COR-L47 (cell line): ENCODE measurements around the gene TDRD9.
A peak's percentile ranks its signal among the peaks of the same experiment; 100 is the strongest.
"Not testable (repeated sequence)": the region's sequence is repeated elsewhere in the genome, so short reads cannot be mapped to it uniquely, and the experiment has no call there.

Experiments used
- DNase-seq: peaks from one replicate; lab custom pipeline; 2025; lab: John Stamatoyannopoulos, UW

TDRD9 gene

DNA sequence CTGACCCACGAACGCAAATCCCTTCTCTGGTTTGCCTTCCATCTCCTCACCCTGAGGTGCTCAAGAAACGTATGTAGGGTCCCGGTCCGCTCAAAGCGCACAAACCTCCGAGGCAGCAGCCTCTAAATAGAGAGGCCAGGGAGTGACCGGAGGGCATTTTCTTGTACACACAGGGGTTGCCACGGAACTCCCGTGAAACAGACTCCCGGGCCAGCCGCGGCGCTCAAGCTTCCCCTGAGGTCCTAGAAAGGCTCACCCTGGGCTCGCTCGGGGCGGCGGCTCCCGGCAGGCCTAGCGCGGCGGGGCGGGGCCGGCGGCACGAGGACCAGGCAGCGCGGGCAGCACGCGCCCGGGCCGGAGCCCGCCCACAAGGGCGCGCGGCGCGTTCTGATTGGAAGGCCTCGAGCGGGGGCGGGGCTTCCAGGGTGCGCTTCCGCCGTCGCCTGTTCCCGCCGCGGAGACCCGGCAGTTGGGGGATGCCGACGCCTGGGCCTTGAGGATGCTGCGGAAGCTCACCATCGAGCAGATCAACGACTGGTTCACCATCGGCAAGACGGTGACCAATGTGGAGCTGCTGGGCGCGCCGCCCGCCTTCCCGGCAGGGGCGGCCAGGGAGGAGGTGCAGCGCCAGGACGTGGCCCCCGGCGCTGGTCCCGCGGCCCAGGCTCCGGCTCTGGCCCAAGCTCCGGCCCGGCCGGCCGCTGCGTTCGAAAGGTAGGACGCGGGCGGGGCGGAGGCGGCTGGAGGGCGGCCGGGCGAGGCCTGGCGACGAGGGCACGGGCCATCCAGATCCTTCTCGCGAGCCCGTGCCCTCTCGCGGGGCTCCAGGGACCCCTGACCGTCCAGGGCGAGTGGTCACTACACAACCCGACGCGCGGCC, at the start of gene TDRD9:
TSS of gene TDRD9 (plus strand) at position 446 of the 880 bp plus-strand sequence. CDS start at position 500, 54 bp downstream.
- no peak for DNase-seq

GRCh38 chr14:103879118-103879569, 49.1 kb upstream of the TDRD9 start:
- DNase-seq: no peak

- no peak for DNase-seq
Measured at GRCh38 chr14:103879570-103880347, 48.5 kb upstream of the TDRD9 start.

GRCh38 chr14:103880348-103881267, 47.6 kb upstream of the TDRD9 start:
- DNase-seq: peak; percentile 46

DNA sequence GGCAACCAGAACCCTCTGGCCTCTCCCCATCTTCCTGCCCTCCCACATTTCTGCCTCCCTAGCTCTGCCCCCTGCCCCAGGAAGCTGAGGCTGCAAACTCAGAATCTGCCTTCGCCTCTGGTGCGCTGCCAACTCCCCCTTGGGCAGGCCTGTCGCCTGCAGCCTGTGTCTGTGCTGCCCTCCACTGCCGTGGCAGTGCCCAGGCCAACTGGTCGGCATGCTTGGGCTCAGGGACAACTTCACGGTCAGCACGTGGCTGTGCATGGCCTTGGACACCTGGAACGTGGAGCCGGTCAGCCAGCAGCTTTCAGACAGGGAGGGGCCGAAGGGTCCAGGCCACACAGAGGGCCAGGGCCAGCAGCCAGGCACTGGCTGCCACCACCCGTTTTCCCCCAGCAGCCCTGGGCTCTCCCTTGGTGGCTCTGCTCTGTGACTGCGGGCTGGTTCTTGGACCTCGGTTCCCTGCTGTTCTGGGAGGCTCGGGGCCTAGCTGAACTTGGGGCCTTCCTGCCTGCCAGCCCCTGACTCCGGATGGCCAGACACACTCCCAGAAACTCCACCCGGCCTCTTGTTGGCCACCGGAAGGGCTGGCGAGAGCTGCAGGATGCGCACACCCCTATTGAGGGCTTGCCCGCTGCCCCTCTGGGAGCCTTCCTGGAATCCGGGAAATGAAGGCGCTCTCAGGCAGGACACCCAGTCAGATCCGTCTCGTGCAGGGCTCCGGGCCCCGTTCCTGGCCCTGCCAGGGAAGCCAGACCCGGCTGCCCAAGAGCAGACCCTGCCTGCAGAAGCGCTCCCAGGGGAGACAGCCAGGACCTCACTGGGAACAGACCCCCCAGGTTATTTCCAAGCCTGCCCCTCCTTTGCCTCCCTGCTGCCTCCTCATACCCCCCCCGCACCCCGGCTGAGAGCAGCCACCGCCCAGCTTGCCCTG, 46.7 kb upstream of the TDRD9 start:
- DNase-seq: no peak

GRCh38 chr14:103882503-103883262, 45.6 kb upstream of the TDRD9 start:
- DNase-seq: no peak

DNA sequence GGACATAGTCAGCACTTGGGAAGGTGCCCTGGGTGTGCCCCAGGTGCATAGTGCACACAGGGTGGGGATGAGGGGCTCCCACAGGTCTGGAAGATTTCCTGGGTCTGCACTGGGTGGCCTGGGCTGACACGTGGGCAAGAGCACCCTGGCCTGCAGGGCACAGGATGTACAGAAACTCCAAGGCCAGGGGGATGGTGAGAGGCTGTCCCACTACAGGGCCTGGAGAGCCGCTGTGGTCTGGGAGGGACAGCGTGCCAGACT, 45.1 kb upstream of the TDRD9 start:
- no peak for DNase-seq

- no peak for DNase-seq
Measured at GRCh38 chr14:103884854-103885253, 43.4 kb upstream of the TDRD9 start.

DNA sequence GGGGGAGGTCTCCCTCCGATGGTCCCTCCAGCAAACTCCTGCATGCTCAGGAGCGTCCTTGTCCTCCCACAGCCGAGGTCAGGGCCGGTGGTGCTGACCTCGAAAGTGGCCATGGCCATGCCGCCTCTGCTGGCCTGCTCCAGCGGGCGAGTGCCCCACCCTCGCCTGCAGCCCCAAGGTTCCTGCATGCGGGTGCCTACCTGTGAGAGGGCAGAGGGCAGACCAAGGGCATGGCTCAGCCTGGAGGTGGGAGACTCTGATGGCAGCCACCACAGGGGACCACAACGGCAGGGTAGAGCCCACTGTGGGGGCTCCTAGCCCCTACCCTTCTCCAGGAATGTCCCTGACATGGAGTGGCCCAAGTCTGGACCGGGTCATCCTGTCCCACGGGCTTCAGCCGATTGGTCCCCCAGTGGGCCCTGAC, 42.7 kb upstream of the TDRD9 start:
- no peak for DNase-seq

DNA sequence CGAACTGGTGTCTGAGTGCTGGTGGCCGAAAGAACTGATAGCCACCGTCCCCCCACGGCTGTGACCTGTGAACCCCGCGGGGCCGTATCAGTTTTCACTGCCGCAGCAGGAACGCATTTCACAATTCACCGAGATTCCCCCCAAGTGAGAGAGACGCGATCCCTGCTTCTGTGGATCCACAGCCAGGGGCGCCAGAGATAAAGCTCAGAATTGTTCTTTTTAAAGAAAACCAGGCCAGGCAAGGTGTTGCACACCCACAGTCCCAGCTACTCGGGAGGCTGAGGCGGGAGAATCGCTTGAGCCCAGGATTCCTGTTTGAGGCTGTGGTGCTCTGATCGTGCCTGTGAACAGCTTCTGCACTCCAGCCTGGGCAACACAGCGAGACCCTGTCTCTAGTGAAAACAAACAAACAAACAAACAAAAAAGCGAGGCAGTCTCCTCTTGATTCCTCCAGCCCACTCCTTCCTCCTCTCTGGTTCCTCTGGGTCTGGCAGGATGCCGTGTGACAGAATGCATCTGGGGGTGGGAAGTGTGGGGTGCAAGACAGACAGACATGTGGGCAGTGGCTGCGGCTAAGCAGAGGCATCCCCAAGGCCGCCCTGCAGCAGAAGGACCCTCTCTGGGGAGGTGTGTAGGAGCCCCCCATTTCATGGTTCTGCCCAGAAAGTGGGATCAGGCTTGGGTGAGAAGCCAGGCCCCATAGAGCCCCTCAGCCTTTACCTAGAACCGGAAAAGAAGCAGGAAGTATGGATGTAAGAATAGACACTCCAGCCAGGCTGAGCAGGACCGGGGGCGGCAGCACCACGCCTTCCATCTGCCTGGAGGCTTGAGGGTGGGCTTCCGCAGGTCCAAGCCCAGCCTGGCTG, 41.7 kb upstream of the TDRD9 start:
- DNase-seq: no peak

- DNase-seq: no peak
Measured at GRCh38 chr14:103887170-103887501, 41.1 kb upstream of the TDRD9 start.

GRCh38 chr14:103887557-103888115, 40.6 kb upstream of the TDRD9 start:
- no peak for DNase-seq

DNA sequence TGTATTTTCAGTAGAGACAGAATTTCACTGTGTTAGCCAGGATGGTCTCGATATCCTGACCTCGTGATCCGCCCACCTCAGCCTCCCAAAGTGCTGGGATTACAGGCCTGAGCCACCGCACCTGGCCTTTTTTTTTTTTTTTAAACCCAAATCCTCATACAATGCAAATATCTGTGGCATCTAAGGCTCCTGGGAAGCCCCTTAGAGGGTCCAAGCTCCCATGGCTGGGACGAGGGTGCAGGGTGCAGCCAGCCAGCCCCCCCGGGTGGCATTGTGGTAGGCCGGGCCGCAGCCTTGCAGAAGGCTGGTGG, 39.3 kb upstream of the TDRD9 start:
- DNase-seq: not testable (repeated sequence)

DNA sequence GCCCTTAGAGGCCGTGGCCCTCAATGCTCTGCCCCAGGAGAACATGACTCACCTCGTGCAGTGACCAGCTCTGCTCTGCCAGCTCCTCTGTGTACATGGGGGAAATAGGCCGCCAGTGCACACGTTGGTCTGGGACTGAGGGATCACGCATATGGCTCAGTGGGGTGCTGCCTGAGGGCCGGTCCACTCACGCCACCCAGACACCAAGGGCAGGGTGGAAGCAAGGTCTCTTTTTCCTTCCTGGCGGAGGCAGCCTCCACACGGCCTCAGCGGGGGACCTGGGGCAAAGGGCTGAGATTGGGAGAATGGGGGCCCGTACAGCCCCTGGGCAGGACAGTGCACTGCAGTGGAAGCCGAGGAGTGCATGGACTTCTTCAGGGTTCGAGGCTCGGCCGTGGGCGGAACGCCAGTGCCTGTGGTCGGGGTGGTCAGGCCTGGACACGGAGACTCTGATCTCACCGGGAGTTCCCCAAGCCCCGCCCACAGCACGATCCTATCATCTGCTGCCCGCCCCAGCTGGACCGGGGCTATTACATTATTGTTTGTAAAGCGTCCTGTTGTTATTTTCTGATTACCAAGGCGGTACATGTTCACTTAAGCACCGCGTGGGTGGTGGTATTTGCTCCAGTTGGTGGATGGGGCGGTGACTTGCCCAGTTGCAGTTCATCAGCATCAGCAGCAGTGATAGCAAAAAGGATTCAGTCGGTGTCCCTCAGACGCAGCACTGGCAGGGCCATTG, 38.8 kb upstream of the TDRD9 start:
- no peak for DNase-seq

GRCh38 chr14:103890052-103890371, 38.2 kb upstream of the TDRD9 start:
- no peak for DNase-seq

DNA sequence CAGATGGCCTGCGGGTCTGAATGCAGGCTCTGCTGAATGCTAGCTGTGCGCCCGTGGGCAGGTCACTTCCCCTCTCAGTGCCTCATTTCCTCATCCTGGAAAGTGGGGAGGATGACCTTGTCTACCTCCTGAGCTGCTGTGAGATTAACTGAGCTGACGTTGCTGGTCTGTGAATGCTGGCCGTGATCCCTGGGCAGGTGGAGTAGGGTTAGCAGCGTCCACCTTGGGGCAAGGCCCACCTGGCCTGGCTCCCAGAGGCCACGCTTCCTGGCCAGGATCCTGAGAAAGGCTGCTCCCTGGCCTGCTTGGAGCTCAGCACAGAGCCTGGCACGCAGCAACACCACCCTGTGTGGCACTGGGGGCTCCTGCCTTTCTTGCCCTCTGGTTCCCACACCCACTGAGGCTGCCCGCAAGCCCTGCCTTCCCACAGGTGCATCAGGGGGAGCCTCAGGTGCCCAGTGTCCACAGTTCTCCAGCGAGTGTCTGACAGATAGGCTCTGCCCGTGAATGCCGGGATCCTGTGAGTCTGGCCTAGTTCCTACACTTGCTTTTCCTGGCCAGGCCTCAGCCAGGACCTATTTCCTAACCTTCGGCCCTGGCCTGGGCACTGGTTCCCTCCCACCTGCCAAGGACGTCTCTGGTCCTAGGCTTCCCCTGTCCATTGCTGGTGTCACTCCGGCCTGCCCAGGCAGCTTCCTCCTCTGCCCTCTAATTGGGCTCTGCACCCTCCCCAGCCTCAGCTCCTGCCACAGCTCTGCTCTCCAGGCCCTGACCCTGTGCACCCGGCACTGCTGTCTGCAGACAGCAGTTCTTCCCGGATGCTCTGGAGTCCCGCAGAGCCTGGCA, 37.2 kb upstream of the TDRD9 start:
- no peak for DNase-seq

- no peak for DNase-seq
Measured at GRCh38 chr14:103891667-103892215, 36.5 kb upstream of the TDRD9 start.

GRCh38 chr14:103892247-103892646, 36.0 kb upstream of the TDRD9 start:
- DNase-seq: no peak
